Measurements from ENCODE around the gene VEGFA.

- TF ChIP-seq, protein P1, sequence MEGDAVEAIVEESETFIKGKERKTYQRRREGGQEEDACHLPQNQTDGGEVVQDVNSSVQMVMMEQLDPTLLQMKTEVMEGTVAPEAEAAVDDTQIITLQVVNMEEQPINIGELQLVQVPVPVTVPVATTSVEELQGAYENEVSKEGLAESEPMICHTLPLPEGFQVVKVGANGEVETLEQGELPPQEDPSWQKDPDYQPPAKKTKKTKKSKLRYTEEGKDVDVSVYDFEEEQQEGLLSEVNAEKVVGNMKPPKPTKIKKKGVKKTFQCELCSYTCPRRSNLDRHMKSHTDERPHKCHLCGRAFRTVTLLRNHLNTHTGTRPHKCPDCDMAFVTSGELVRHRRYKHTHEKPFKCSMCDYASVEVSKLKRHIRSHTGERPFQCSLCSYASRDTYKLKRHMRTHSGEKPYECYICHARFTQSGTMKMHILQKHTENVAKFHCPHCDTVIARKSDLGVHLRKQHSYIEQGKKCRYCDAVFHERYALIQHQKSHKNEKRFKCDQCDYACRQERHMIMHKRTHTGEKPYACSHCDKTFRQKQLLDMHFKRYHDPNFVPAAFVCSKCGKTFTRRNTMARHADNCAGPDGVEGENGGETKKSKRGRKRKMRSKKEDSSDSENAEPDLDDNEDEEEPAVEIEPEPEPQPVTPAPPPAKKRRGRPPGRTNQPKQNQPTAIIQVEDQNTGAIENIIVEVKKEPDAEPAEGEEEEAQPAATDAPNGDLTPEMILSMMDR (conservative IDR thresholded peaks at IDR 0.05; ENCODE audit: low read depth, low read length), result no peak
- no peak for TF ChIP-seq EZH2 (IDR thresholded peaks at IDR 0.05; ENCODE audit: borderline replicate concordance, low read depth, low read length, poor library complexity, severe bottlenecking)
Observed at GRCh38 chr6:43808412-43808811, 38.4 kb downstream of the VEGFA start.

Data from A673 (cell line).